Neuronal stem cell (in vitro differentiated cells): Measurements from ENCODE around the gene CYSTM1.

Source experiments
- DNase-seq: peaks from one replicate; pipeline ENCODE4 v3.0.0-alpha.2; 2013; ENCODE audit warnings: low spot score
- H2AFZ ChIP-seq: one replicate; pipeline ENCODE4 v1.6.1; 2013; ENCODE audit warnings: mild to moderate bottlenecking, low read length, inconsistent platforms
- H2AK5ac ChIP-seq: 2 replicates; pipeline ENCODE4 v1.6.1; 2013; ENCODE audit warnings: low read depth, mild to moderate bottlenecking, inconsistent platforms, low read length, moderate library complexity, mixed read lengths
- H2BK120ac ChIP-seq: 2 replicates; pipeline ENCODE4 v1.6.1; 2013; ENCODE audit warnings: low read depth, mild to moderate bottlenecking, inconsistent platforms, low read length, moderate library complexity, mixed read lengths
- H2BK12ac ChIP-seq: one replicate; pipeline ENCODE4 v1.6.1; 2013; ENCODE audit warnings: low read length, inconsistent platforms
- H2BK15ac ChIP-seq: 2 replicates; pipeline ENCODE4 v1.6.1; 2013; ENCODE audit warnings: mild to moderate bottlenecking, low read length, inconsistent platforms, mixed read lengths
- H2BK5ac ChIP-seq: one replicate; pipeline ENCODE4 v1.6.1; 2013; ENCODE audit warnings: inconsistent platforms, mild to moderate bottlenecking, low read length, moderate library complexity
- H3K14ac ChIP-seq: one replicate; pipeline ENCODE4 v1.6.1; 2013; ENCODE audit warnings: low read length, inconsistent platforms
- H3K18ac ChIP-seq: 2 replicates; pipeline ENCODE4 v1.6.1; 2013; ENCODE audit warnings: low read length, inconsistent platforms
- H3K23ac ChIP-seq: 2 replicates; pipeline ENCODE4 v1.6.1; 2013; ENCODE audit warnings: low read depth, mild to moderate bottlenecking, mixed read lengths, low read length, inconsistent platforms; ENCODE audit not compliant: poor library complexity
- H3K27ac ChIP-seq: replicated peaks from 3 replicates; pipeline ENCODE4 v1.5.1; 2013; ENCODE audit warnings: low read length, inconsistent platforms
- H3K27me3 ChIP-seq, 3 experiments: 2 replicates each; pipeline ENCODE4 v1.6.1; 2013; ENCODE audit warnings: low read length in 3 of 3, mild to moderate bottlenecking in 2 of 3, inconsistent platforms in 1 of 3, low read depth in 1 of 3, mixed read lengths in 1 of 3, moderate library complexity in 1 of 3; ENCODE audit not compliant: control insufficient read depth in 3 of 3, insufficient read depth in 3 of 3
- H3K36me3 ChIP-seq, 2 donors: replicated peaks in 1 of 2; 2 replicates each; pipeline ENCODE4 v1.6.1; 2013; ENCODE audit warnings: low read length in 2 of 2; ENCODE audit not compliant: control insufficient read depth in 2 of 2, insufficient read depth in 2 of 2
- H3K4ac ChIP-seq: 2 replicates; pipeline ENCODE4 v1.6.1; 2013; ENCODE audit warnings: inconsistent platforms, mild to moderate bottlenecking, low read length, moderate library complexity
- H3K4me1 ChIP-seq, 2 donors: 1 replicate in 1 of 2; 2 replicates in 1 of 2; pipeline ENCODE4 v1.6.1; 2013; ENCODE audit warnings: low read length in 2 of 2, low read depth in 1 of 2; ENCODE audit not compliant: control insufficient read depth in 2 of 2, insufficient read depth in 1 of 2
- H3K4me2 ChIP-seq: one replicate; pipeline ENCODE4 v1.6.1; 2013; ENCODE audit warnings: mild to moderate bottlenecking, low read length, inconsistent platforms; ENCODE audit not compliant: insufficient read depth, poor library complexity, severe bottlenecking
- H3K4me3 ChIP-seq, 2 donors: 2 replicates each; pipeline ENCODE4 v1.5.1; 2013; ENCODE audit warnings: low read length in 2 of 2, mild to moderate bottlenecking in 2 of 2, inconsistent platforms in 1 of 2, moderate library complexity in 1 of 2
- H3K79me1 ChIP-seq: one replicate; pipeline ENCODE4 v1.6.1; 2013; ENCODE audit warnings: low read depth, mild to moderate bottlenecking, inconsistent platforms, low read length, moderate library complexity
- H3K9ac ChIP-seq: one replicate; pipeline ENCODE4 v1.6.1; 2013; ENCODE audit warnings: mild to moderate bottlenecking, low read depth, low read length, inconsistent platforms; ENCODE audit not compliant: poor library complexity
- H3K9me3 ChIP-seq, 2 donors: replicated peaks in 1 of 2; 2 replicates each; pipeline versions ENCODE3 to v1.6.1; 2013; ENCODE audit warnings: low read length in 2 of 2, mild to moderate bottlenecking in 2 of 2, inconsistent platforms in 1 of 2, low read depth in 1 of 2, mixed read lengths in 1 of 2, moderate library complexity in 1 of 2; ENCODE audit not compliant: control insufficient read depth in 2 of 2, insufficient read depth in 1 of 2
- H4K8ac ChIP-seq: one replicate; pipeline ENCODE4 v1.6.1; 2013; ENCODE audit warnings: low read depth, mild to moderate bottlenecking, inconsistent platforms, low read length, moderate library complexity
- H4K91ac ChIP-seq: one replicate; pipeline ENCODE4 v1.6.1; 2013; ENCODE audit warnings: low read length, low read depth, mild to moderate bottlenecking, inconsistent platforms; ENCODE audit not compliant: poor library complexity
- WGBS, 2 donors: extraction: QIAGEN DNeasy Blood & Tissue Kit; methylation state at CpG; one replicate each; pipeline ENCODE4 v1.1.7; 2013; ENCODE audit warnings: missing lambda C conversion rate in 2 of 2, mixed read lengths in 1 of 2; ENCODE audit not compliant: insufficient read length in 2 of 2, insufficient replicate concordance in 1 of 2; ENCODE audit errors: extremely low coverage in 2 of 2; 5-methylcytosine and 5-hydroxymethylcytosine counted together

Gene CYSTM1

GRCh38 chr5:140222416-140222815 is 47.4 kb downstream of the CYSTM1 start:
- no peak overlapping the region for H3K27ac ChIP-seq

DNA sequence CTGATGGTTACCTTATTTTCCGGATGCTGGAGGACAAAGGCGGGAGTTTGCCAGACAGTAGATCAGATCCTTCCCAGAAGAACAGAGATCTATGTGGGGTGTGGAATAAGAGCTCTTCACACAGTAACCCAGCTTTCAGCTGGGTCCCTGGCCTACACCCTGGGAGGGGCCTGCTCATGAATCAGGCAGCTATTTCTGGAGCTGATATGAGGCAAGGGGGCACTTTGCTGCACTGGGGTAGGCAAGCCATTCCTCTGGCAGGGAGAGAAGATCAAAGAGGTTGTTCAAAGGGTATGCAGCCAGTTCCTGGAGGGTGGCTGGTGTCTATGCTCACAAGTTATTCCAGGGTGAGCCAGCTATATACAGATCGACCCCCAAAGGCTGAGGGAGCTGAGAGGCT is 48.6 kb downstream of the CYSTM1 start:
- no peaks in the 10 kb centered on the region for H3K36me3 ChIP-seq
- DNase-seq: no peak
- no peak overlapping the region for H3K18ac ChIP-seq
- no peak overlapping the region for H2BK15ac ChIP-seq
- H3K9me3 ChIP-seq: no peaks in the 10 kb centered on the region
- H3K4ac ChIP-seq: no peak overlapping the region
- H2BK12ac ChIP-seq: no peak overlapping the region
- H4K8ac ChIP-seq: no peak overlapping the region
- H3K23ac ChIP-seq: no peak overlapping the region
- H2AFZ ChIP-seq: no peak overlapping the region
- no peak overlapping the region for H3K4me3 ChIP-seq
- H3K79me1 ChIP-seq: peaks cover 2% of the 10 kb centered on the region
- no peak overlapping the region for H3K9ac ChIP-seq
- no peak overlapping the region for H3K27ac ChIP-seq
- H3K14ac ChIP-seq: no peak overlapping the region
- no peaks in the 10 kb centered on the region for H3K27me3 ChIP-seq
- no peak overlapping the region for H2AK5ac ChIP-seq
- H3K4me2 ChIP-seq: no peak overlapping the region
- H4K91ac ChIP-seq: no peak overlapping the region
- WGBS, 2 donors: no CpG with 5 or more reads among the region's 3 CpGs
- no peak overlapping the region for H2BK120ac ChIP-seq
- H3K4me1 ChIP-seq: peaks cover 0 to 18% of the 10 kb centered on the region in 2 donors
- no peak overlapping the region for H2BK5ac ChIP-seq

More at GRCh38 chr5:140222416-140222815, 47.4 kb downstream of the CYSTM1 start:
- no peaks in the 10 kb centered on the region for H3K36me3 ChIP-seq
- no peaks in the 10 kb centered on the region for H3K9me3 ChIP-seq
- no peak overlapping the region for H2BK12ac ChIP-seq
- no peak overlapping the region for H3K4me3 ChIP-seq
- H2AK5ac ChIP-seq: no peak overlapping the region
- H2BK15ac ChIP-seq: no peak overlapping the region
- H3K23ac ChIP-seq: no peak overlapping the region
- no peak overlapping the region for H2BK120ac ChIP-seq
- H3K4ac ChIP-seq: no peak overlapping the region
- no peak overlapping the region for H2BK5ac ChIP-seq
- H3K4me2 ChIP-seq: no peak overlapping the region
- no peak overlapping the region for H3K14ac ChIP-seq
- H3K18ac ChIP-seq: peak overlapping the region; percentile 20
- H3K27me3 ChIP-seq: no peaks in the 10 kb centered on the region
- H4K91ac ChIP-seq: no peak overlapping the region
- no peak overlapping the region for H4K8ac ChIP-seq
- peaks cover 0 to 18% of the 10 kb centered on the region in 2 donors for H3K4me1 ChIP-seq
- H3K79me1 ChIP-seq: no peaks in the 10 kb centered on the region
- WGBS, 2 donors: no CpG with 5 or more reads among the region's 1 CpG
- DNase-seq: no peak
- no peak overlapping the region for H2AFZ ChIP-seq
- no peak overlapping the region for H3K9ac ChIP-seq

GRCh38 chr5:140224658-140225057 is 49.7 kb downstream of the CYSTM1 start:
- Histone ChIP-seq H3K14ac (no peak overlapping the region), H2BK15ac (no peak overlapping the region), H3K4me3 (no peak overlapping the region), H3K4me2 (no peak overlapping the region), H3K23ac (no peak overlapping the region), H2BK5ac (no peak overlapping the region), H3K27me3 (no peaks in the 10 kb centered on the region), H2BK120ac (no peak overlapping the region), H2AK5ac (no peak overlapping the region), H3K4me1 (peaks cover 0 to 10% of the 10 kb centered on the region in 2 donors), H3K9me3 (no peaks in the 10 kb centered on the region), H3K9ac (no peak overlapping the region), H3K4ac (no peak overlapping the region), H4K91ac (no peak overlapping the region), H3K18ac (no peak overlapping the region), H4K8ac (no peak overlapping the region), H2BK12ac (no peak overlapping the region), H3K36me3 (no peaks in the 10 kb centered on the region), H3K79me1 (peaks cover 3% of the 10 kb centered on the region), H2AFZ (no peak overlapping the region), H3K27ac (no peak overlapping the region)
- WGBS, 2 donors: no CpG with 5 or more reads among the region's 3 CpGs
- DNase-seq: no peak

GRCh38 chr5:140225396-140225795 is 50.4 kb downstream of the CYSTM1 start:
- H3K4me1 ChIP-seq: peaks cover 0 to 7% of the 10 kb centered on the region in 2 donors
- no peak for DNase-seq
- H3K27ac ChIP-seq: no peak overlapping the region
- H2BK120ac ChIP-seq: no peak overlapping the region
- H4K91ac ChIP-seq: no peak overlapping the region
- H3K4ac ChIP-seq: no peak overlapping the region
- H2AFZ ChIP-seq: no peak overlapping the region
- H2BK5ac ChIP-seq: no peak overlapping the region
- H2BK12ac ChIP-seq: no peak overlapping the region
- no peaks in the 10 kb centered on the region for H3K9me3 ChIP-seq
- no peaks in the 10 kb centered on the region for H3K36me3 ChIP-seq
- no peak overlapping the region for H3K18ac ChIP-seq
- no peaks in the 10 kb centered on the region for H3K27me3 ChIP-seq
- no CpG with 5 or more reads among the region's 3 CpGs for WGBS, 2 donors
- H3K9ac ChIP-seq: no peak overlapping the region
- no peak overlapping the region for H3K14ac ChIP-seq
- no peak overlapping the region for H4K8ac ChIP-seq
- H3K4me3 ChIP-seq: no peak overlapping the region
- no peak overlapping the region for H3K4me2 ChIP-seq
- peaks cover 3% of the 10 kb centered on the region for H3K79me1 ChIP-seq
- no peak overlapping the region for H2AK5ac ChIP-seq
- no peak overlapping the region for H2BK15ac ChIP-seq
- H3K23ac ChIP-seq: no peak overlapping the region
